Fibroblast of lung (primary cell): Measurements from ENCODE around the gene TRANK1. TPM values are rescaled to one million over a fixed set of nuclear protein-coding genes. Genes with fewer than 3 reads are reported as not detected.

ENCODE experiments used
- DNase-seq, 2 donors: peaks; one replicate each; pipeline versions ENCODE4 v3.0.0 to v3.0.0-alpha.2; 2010; ENCODE audit warnings: low read depth in 2 of 2
- H2AFZ ChIP-seq: 2 replicates; pipeline ENCODE4 v1.5.1; 2012; ENCODE audit warnings: low read length, control low read depth, inconsistent platforms
- H3K27ac ChIP-seq: 2 replicates; pipeline ENCODE4 v1.5.1; 2011; ENCODE audit warnings: low read length, control low read depth; ENCODE audit not compliant: insufficient read depth
- H3K27me3 ChIP-seq: 2 replicates; pipeline ENCODE4 v1.5.1; 2011; ENCODE audit warnings: mild to moderate bottlenecking, low read length; ENCODE audit not compliant: control insufficient read depth, insufficient read depth
- H3K36me3 ChIP-seq: 2 replicates; pipeline ENCODE4 v1.5.1; 2011; ENCODE audit warnings: low read length; ENCODE audit not compliant: control insufficient read depth, insufficient read depth
- H3K4me1 ChIP-seq: 2 replicates; pipeline ENCODE4 v1.5.1; 2011; ENCODE audit warnings: low read length; ENCODE audit not compliant: control insufficient read depth, insufficient read depth; ENCODE audit errors: extremely low read depth
- H3K4me2 ChIP-seq: 2 replicates; pipeline ENCODE4 v1.5.1; 2011; ENCODE audit warnings: low read length, control low read depth; ENCODE audit not compliant: insufficient read depth; ENCODE audit errors: extremely low read depth
- H3K4me3 ChIP-seq, 4 experiments: fragments of 200-600 bp in 1 of 4; sonication (generic) in 1 of 4; replicated peaks in 1 of 4; 2 replicates each; pipeline ENCODE4 v1.5.1; 2011 to 2016; ENCODE audit warnings: low read length in 4 of 4, low read depth in 3 of 4, mild to moderate bottlenecking in 3 of 4, control low read depth in 2 of 4, inconsistent platforms in 1 of 4, mixed read lengths in 1 of 4; ENCODE audit not compliant: insufficient read depth in 1 of 4; ENCODE audit errors: control extremely low read depth in 1 of 4
- H3K79me2 ChIP-seq: 2 replicates; pipeline ENCODE4 v1.5.1; 2012; ENCODE audit warnings: mild to moderate bottlenecking, low read length, inconsistent platforms; ENCODE audit not compliant: control insufficient read depth, insufficient read depth
- H3K9ac ChIP-seq: 2 replicates; pipeline ENCODE4 v1.5.1; 2011; ENCODE audit warnings: mild to moderate bottlenecking, low read length, control low read depth; ENCODE audit not compliant: insufficient read depth
- H3K9me3 ChIP-seq: 2 replicates; pipeline ENCODE4 v1.5.1; 2012; ENCODE audit warnings: low read depth, low read length; ENCODE audit not compliant: control insufficient read depth, insufficient read depth
- H4K20me1 ChIP-seq: 2 replicates; pipeline ENCODE4 v1.5.1; 2011; ENCODE audit warnings: low read length; ENCODE audit not compliant: control insufficient read depth, insufficient read depth; ENCODE audit errors: extremely low read depth
- EZH2 ChIP-seq: IDR thresholded peaks from 2 replicates; pipeline ENCODE4 v1.5.1; 2012; ENCODE audit warnings: low read length, control low read depth, mild to moderate bottlenecking; ENCODE audit errors: missing control alignments
- polyA plus RNA-seq, 2 donors: library from polyadenylated mRNA; depleted of rRNA in 1 of 2; stranded (reverse) in 1 of 2; unstranded in 1 of 2; fragments of >200 nt; gene quantifications; 2 replicates each; pipeline ENCODE4 v1.2.1, GENCODE V29; 2011 to 2012; ENCODE audit warnings: missing spikeins in 1 of 2
- total RNA-seq: library from RNA; depleted of rRNA; stranded (reverse); fragments of >200 nt; gene quantifications from 2 replicates; pipeline ENCODE4 v1.2.1, GENCODE V29; 2014
- TF ChIP-seq, protein P1 (sequence below), 2 donors: IDR thresholded peaks in 1 of 2; conservative IDR thresholded peaks in 1 of 2; 1 replicate in 1 of 2; 2 replicates in 1 of 2; pipeline ENCODE4 v1.5.1; 2011 to 2012; ENCODE audit warnings: low read length in 2 of 2, control low read depth in 1 of 2, inconsistent platforms in 1 of 2, low read depth in 1 of 2, mild to moderate bottlenecking in 1 of 2

Gene TRANK1
- total and polyA plus RNA-seq, 2 donors (not counting 1 experiment from before 2014, with no cell fraction given) = 9.1 to 28.6 TPM

DNA sequence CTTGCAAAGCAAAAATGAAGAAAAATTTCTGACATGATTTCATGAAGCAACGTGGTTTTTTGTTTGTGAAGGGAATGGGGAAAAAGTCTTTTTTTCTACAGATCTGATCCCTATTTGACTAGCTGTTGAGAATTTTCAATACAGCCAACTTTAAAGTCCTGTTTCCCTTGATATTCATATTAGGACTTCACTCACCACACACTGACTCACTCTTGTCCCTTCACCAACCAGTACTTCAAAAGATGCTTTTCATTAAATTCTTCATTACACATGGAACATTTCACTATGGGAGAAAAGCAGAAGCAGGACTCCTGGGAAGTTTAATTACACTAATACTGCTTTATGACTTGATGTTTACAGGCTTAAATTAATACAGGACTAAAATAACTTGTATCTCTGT, 16.6 kb downstream of the TRANK1 start:
- Histone ChIP-seq H3K9ac (no peak overlapping the region), H3K27ac (no peak overlapping the region), H3K4me2 (no peak overlapping the region), H3K9me3 (no peaks in the 10 kb centered on the region), H4K20me1 (no peaks in the 10 kb centered on the region), H3K79me2 (no peaks in the 10 kb centered on the region), H3K36me3 (no peaks in the 10 kb centered on the region), H3K4me1 (no peaks in the 10 kb centered on the region), H3K4me3 (no peak overlapping the region), H2AFZ (no peak overlapping the region), H3K27me3 (no peaks in the 10 kb centered on the region)
- no peak for DNase-seq
- TF ChIP-seq, protein P1, sequence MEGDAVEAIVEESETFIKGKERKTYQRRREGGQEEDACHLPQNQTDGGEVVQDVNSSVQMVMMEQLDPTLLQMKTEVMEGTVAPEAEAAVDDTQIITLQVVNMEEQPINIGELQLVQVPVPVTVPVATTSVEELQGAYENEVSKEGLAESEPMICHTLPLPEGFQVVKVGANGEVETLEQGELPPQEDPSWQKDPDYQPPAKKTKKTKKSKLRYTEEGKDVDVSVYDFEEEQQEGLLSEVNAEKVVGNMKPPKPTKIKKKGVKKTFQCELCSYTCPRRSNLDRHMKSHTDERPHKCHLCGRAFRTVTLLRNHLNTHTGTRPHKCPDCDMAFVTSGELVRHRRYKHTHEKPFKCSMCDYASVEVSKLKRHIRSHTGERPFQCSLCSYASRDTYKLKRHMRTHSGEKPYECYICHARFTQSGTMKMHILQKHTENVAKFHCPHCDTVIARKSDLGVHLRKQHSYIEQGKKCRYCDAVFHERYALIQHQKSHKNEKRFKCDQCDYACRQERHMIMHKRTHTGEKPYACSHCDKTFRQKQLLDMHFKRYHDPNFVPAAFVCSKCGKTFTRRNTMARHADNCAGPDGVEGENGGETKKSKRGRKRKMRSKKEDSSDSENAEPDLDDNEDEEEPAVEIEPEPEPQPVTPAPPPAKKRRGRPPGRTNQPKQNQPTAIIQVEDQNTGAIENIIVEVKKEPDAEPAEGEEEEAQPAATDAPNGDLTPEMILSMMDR (conservative IDR thresholded peaks at IDR 0.05 in 1 of 2, IDR thresholded peaks at IDR 0.05 in 1 of 2; ENCODE audit: low read depth in 1 of 2, low read length in 2 of 2) = no peak
- TF ChIP-seq EZH2 = no peak

DNA sequence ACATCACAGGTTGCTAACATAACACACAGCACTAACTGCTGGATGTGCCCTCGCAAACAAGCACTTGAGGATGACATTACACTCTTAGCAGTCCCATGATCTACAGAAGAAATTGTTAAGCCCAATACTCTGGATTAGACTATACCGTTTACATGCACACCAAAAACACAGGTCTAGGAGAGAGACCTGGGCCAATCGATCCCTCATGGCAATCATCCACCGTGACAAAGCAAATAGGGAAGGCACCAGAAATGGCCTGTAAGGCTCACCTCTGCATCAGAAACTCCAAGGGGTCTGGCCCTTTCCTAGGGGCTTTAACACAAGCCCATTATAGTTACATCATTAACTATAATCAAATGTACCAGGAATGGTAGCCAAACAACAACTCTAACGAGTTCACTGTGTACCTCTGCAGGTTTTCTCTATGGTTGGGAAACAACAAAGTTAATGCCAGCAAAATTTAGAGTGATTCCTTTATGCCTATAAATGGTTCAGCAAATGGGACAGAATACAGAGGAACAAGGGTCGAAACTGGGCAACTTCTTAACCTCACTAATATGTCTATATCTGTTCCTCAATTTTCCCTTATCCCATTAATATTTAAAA, 18.5 kb downstream of the TRANK1 start:
- Histone ChIP-seq H3K27ac (no peak overlapping the region), H3K4me3 (no peak overlapping the region), H3K36me3 (no peaks in the 10 kb centered on the region), H2AFZ (no peak overlapping the region), H3K9me3 (no peaks in the 10 kb centered on the region), H3K9ac (no peak overlapping the region), H3K4me1 (no peaks in the 10 kb centered on the region), H3K27me3 (no peaks in the 10 kb centered on the region), H4K20me1 (no peaks in the 10 kb centered on the region), H3K4me2 (no peak overlapping the region), H3K79me2 (no peaks in the 10 kb centered on the region)
- no peak for DNase-seq
- TF ChIP-seq, protein P1 (conservative IDR thresholded peaks at IDR 0.05 in 1 of 2, IDR thresholded peaks at IDR 0.05 in 1 of 2; ENCODE audit: low read depth in 1 of 2, low read length in 2 of 2) = no peak
- no peak for TF ChIP-seq EZH2

DNA sequence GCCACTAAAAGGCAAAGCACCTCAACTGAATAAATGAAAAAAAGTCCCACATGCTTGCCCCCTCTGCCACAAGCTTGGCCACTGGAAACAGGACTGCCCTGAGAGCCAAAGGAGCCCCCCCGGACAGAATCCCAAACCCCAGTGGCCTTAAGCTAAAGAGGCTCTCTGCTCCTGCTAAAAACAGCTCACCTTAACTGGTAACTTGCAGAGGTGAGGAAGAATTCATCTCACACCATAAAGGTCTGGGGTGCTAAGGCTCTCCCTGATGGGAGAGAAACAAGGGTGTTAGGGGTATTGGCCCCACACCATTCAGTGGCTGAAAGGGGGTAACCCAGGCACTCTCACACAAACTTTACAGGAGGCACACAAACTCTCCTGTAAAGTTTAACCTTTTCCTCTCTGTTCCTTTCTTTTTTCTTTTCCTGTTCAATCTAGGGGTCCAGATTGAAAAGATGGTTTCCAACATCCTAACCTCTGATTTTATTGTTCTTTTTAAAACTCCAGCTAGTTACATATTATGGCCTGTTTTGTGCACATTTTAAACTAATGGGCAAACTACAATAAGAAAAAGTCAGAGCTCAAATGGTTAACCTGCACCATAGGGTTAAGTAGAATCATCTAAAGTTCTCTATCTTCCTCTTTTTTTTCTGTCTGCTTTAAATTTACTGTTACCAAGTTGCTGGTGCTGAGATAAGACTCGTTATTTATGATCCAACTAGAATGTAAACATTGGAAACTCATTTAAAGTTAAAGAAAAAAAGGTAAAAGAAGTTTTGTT, 19.9 kb downstream of the TRANK1 start:
- TF ChIP-seq, protein P1 (conservative IDR thresholded peaks at IDR 0.05 in 1 of 2, IDR thresholded peaks at IDR 0.05 in 1 of 2; ENCODE audit: low read depth in 1 of 2, low read length in 2 of 2) = no peak
- no peak for TF ChIP-seq EZH2
- Histone ChIP-seq H3K4me1 (no peaks in the 10 kb centered on the region), H3K4me2 (no peak overlapping the region), H3K36me3 (no peaks in the 10 kb centered on the region), H2AFZ (no peak overlapping the region), H3K9ac (no peak overlapping the region), H3K27ac (no peak overlapping the region), H4K20me1 (no peaks in the 10 kb centered on the region), H3K4me3 (no peak overlapping the region), H3K9me3 (no peaks in the 10 kb centered on the region), H3K79me2 (no peaks in the 10 kb centered on the region), H3K27me3 (no peaks in the 10 kb centered on the region)
- no peak for DNase-seq
